WERI-Rb-1 (cell line): ENCODE measurements around the gene AZU1.
A peak's percentile ranks its signal among the peaks of the same experiment; 100 is the strongest.

Source experiments
- DNase-seq: peaks from one replicate; pipeline ENCODE4 v3.0.0-alpha.2; 2020
- H3K27ac ChIP-seq: fragments of 250-450 bp; sonication (Bioruptor Pico); 2 replicates; pipeline ENCODE4 v1.5.1; 2020; ENCODE audit warnings: mild to moderate bottlenecking, moderate library complexity
- H3K27me3 ChIP-seq: fragments of 250-450 bp; sonication (Bioruptor Pico); 2 replicates; pipeline ENCODE4 v1.5.1; 2021; ENCODE audit warnings: mild to moderate bottlenecking, low read depth, moderate library complexity; ENCODE audit not compliant: insufficient read depth, severe bottlenecking
- H3K36me3 ChIP-seq: fragments of 250-450 bp; sonication (Bioruptor Pico); 2 replicates; pipeline ENCODE4 v1.5.1; 2020; ENCODE audit warnings: mild to moderate bottlenecking, moderate library complexity
- H3K4me3 ChIP-seq: 2 replicates; pipeline ENCODE4 v1.5.1; 2011; ENCODE audit warnings: low read depth, mild to moderate bottlenecking, control low read depth, low read length
- H3K9me3 ChIP-seq: fragments of 250-450 bp; sonication (Bioruptor Pico); 2 replicates; pipeline ENCODE4 v1.5.1; 2021; ENCODE audit warnings: mild to moderate bottlenecking, moderate library complexity; ENCODE audit not compliant: severe bottlenecking
- CTCF ChIP-seq: IDR thresholded peaks from 2 replicates; pipeline ENCODE4 v1.5.1; 2011; ENCODE audit warnings: low read depth, mild to moderate bottlenecking, control low read depth, inconsistent platforms, low read length

Gene AZU1

GRCh38 chr19:821825-822503, 5.7 kb upstream of the AZU1 start, which contains the start of gene PLPPR3:
TSS of gene PLPPR3 (minus strand) at chr19:821955. CDS start at chr19:821559, 396 bp downstream.
- peak within 1 kb of the TSS; percentile 58 for H3K27ac ChIP-seq
- H3K4me3 ChIP-seq: peak within 1 kb of the TSS; percentile 68
- DNase-seq: no peak
- no peaks in the 10 kb centered on the region for H3K9me3 ChIP-seq
- no peak for TF ChIP-seq CTCF
- peaks cover 4% of the 10 kb centered on the region for H3K36me3 ChIP-seq
- no peaks in the 10 kb centered on the region for H3K27me3 ChIP-seq

DNA sequence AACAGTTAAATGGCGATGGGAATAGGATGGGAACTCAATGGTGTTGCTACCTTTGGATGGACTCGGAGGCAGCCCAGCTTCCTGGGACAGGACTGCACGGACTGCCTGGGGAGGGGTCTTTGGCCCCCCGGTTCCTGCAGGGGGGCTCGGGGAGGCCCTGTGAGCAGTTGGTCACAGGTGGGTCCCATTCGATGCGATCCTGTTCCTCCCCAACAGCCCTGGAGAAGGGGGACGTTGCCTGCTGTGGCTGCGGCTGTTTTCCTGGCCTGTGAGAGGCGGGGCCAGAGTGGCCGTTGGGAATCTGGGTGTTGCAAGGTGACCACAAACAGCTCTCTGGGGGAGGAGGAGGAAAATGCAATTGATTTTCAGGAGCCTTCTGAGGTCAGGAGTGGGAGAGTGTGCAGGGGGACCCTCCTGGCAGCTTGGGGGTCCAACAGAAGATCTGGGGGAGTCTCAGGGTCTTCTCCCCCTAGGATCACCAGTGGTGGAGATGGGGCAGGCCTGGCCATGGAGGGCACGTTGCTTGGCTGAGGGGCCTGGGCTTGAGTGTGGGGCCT, 4.0 kb upstream of the AZU1 start:
- TF ChIP-seq CTCF: no peak
- Histone ChIP-seq H3K4me3 (no peak overlapping the region), H3K9me3 (no peaks in the 10 kb centered on the region), H3K36me3 (no peaks in the 10 kb centered on the region; the same call in 1 of the 2 replicates), H3K27ac (peak overlapping the region; percentile 55), H3K27me3 (no peaks in the 10 kb centered on the region)
- DNase-seq: peak; percentile 58

- TF ChIP-seq CTCF: no peak
- no peak overlapping the region for H3K4me3 ChIP-seq
- H3K27me3 ChIP-seq: no peaks in the 10 kb centered on the region
- DNase-seq: no peak
- H3K27ac ChIP-seq: no peak overlapping the region
- H3K9me3 ChIP-seq: no peaks in the 10 kb centered on the region
- no peaks in the 10 kb centered on the region for H3K36me3 ChIP-seq
Observed at GRCh38 chr19:824885-825284, 2.8 kb upstream of the AZU1 start.

- no peak overlapping the region for H3K4me3 ChIP-seq
- no peak overlapping the region for H3K27ac ChIP-seq
- no peak for TF ChIP-seq CTCF
Observed at GRCh38 chr19:825897-826644, 1.6 kb upstream of the AZU1 start.

GRCh38 chr19:827314-827709, 325 bp upstream of the AZU1 start:
- DNase-seq: no peak
- H3K4me3 ChIP-seq: no peak overlapping the region

More at GRCh38 chr19:825897-826644, 1.6 kb upstream of the AZU1 start:
- no peak for DNase-seq
- Histone ChIP-seq H3K9me3 (no peaks in the 10 kb centered on the region), H3K36me3 (no peaks in the 10 kb centered on the region), H3K27me3 (no peaks in the 10 kb centered on the region)

More at GRCh38 chr19:827314-827709, 325 bp upstream of the AZU1 start:
- no peaks in the 10 kb centered on the region for H3K9me3 ChIP-seq
- no peak overlapping the region for H3K27ac ChIP-seq
- no peak for TF ChIP-seq CTCF
- H3K36me3 ChIP-seq: no peaks in the 10 kb centered on the region
- no peaks in the 10 kb centered on the region for H3K27me3 ChIP-seq
